RWPE2 (cell line): ENCODE results near the gene CHRM1.
A peak's percentile ranks its signal among the peaks of the same experiment; 100 is the strongest.

Experiments used
- ATAC-seq: fragments of 200-7000 bp; cut with Tn5 transposase; 3 replicates; pipeline ENCODE4 v1.9.1; 2021; ENCODE audit warnings: low read depth
- DNase-seq: peaks from one replicate; pipeline ENCODE4 v3.0.0-alpha.2; 2020; ENCODE audit warnings: low spot score
- H3K27ac ChIP-seq: fragments of 450-650 bp; 2 replicates; pipeline ENCODE4 v1.5.1; 2017; ENCODE audit warnings: mild to moderate bottlenecking; ENCODE audit not compliant: poor library complexity, severe bottlenecking
- H3K27me3 ChIP-seq: fragments of 250-450 bp; sonication (Bioruptor Pico); 2 replicates; pipeline ENCODE4 v1.5.1; 2021; ENCODE audit warnings: mild to moderate bottlenecking, moderate library complexity; ENCODE audit not compliant: insufficient read depth, poor library complexity, severe bottlenecking
- H3K36me3 ChIP-seq: fragments of 250-450 bp; sonication (Bioruptor Pico); 2 replicates; pipeline ENCODE4 v1.5.1; 2020; ENCODE audit warnings: low read depth, mild to moderate bottlenecking, moderate library complexity
- H3K4me1 ChIP-seq: fragments of 250-450 bp; sonication (Bioruptor Pico); 2 replicates; pipeline ENCODE4 v1.5.1; 2021; ENCODE audit warnings: mild to moderate bottlenecking, moderate library complexity; ENCODE audit not compliant: insufficient read depth, poor library complexity, severe bottlenecking
- H3K4me3 ChIP-seq: fragments of 250-450 bp; sonication (Bioruptor Pico); 2 replicates; pipeline ENCODE4 v1.5.1; 2021; ENCODE audit warnings: mild to moderate bottlenecking, moderate library complexity; ENCODE audit not compliant: severe bottlenecking
- H3K9me3 ChIP-seq: fragments of 250-450 bp; sonication (Bioruptor Pico); 2 replicates; pipeline ENCODE4 v1.5.1; 2021; ENCODE audit warnings: mild to moderate bottlenecking, moderate library complexity; ENCODE audit not compliant: severe bottlenecking
- CTCF ChIP-seq: fragments of 450-650 bp; IDR thresholded peaks from one replicate; pipeline ENCODE4 v1.5.1; 2017; ENCODE audit warnings: mild to moderate bottlenecking, moderate library complexity; ENCODE audit not compliant: poor library complexity, severe bottlenecking

Gene CHRM1

DNA sequence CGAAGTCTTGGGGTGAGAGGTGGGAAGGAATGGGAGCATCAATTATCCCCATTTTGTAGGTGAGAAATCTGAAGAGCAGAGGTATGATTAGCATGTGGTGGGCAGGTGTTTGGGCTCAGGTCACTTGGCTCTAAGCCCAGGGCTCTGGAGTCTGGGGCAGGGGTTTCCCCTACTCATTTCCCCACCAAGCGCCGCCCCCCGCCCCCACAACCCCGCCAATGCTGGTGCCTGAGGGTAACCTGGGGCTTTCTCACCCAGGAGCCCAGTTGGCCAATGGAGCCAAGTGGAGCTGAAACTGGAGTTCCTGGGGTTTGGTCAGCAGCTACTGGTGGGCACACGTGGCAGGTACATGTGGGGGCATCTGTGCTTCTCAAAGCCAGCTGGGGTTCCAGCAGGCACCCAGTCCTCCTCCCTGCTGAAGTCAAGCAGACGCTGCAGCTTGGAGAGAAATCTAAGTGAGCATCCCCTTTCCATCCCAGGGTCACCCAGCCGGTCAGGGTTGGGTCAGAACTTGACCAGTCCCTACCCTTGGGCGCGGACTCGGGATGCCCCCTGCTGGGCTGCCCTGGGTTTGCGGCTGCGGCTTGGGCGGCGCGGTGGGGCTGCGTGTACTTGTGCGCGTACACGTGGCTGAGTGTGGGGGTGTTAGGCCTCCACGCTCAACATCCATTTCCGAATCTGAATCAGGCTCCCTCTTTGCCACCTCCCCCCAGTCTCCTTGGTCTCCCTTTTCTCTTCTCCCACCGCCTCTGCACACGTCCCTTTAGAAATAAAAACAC lies 1.7 kb upstream of the CHRM1 start:
- H3K4me3 ChIP-seq = no peak overlapping the region
- no peaks in the 10 kb centered on the region for H3K4me1 ChIP-seq
- no peak for DNase-seq
- peaks cover 75% of the 10 kb centered on the region for H3K27me3 ChIP-seq
- ATAC-seq = no peak
- no peaks in the 10 kb centered on the region for H3K36me3 ChIP-seq
- no peak for TF ChIP-seq CTCF
- no peaks in the 10 kb centered on the region for H3K9me3 ChIP-seq
- H3K27ac ChIP-seq = no peak overlapping the region

GRCh38 chr11:62922189-62922589 lies 1.0 kb upstream of the CHRM1 start:
- DNase-seq = no peak
- H3K36me3 ChIP-seq = no peaks in the 10 kb centered on the region
- H3K27ac ChIP-seq = no peak overlapping the region
- peaks cover 69% of the 10 kb centered on the region for H3K27me3 ChIP-seq
- TF ChIP-seq CTCF = no peak
- no peaks in the 10 kb centered on the region for H3K9me3 ChIP-seq
- no peaks in the 10 kb centered on the region for H3K4me1 ChIP-seq
- peak; percentile 39 for ATAC-seq
- no peak overlapping the region for H3K4me3 ChIP-seq

GRCh38 chr11:62921573-62922188 lies 518 bp upstream of the CHRM1 start:
- Histone ChIP-seq H3K27me3 (peaks cover 64% of the 10 kb centered on the region), H3K4me1 (no peaks in the 10 kb centered on the region), H3K36me3 (no peaks in the 10 kb centered on the region), H3K27ac (no peak overlapping the region), H3K4me3 (no peak overlapping the region), H3K9me3 (no peaks in the 10 kb centered on the region)
- ATAC-seq = peak; percentile 28; the same call in 2 of the 3 replicates
- DNase-seq = no peak
- TF ChIP-seq CTCF = no peak

GRCh38 chr11:62919898-62920640 lies 1.1 kb downstream of the CHRM1 start:
- Histone ChIP-seq H3K27me3 (peaks cover 48% of the 10 kb centered on the region), H3K36me3 (no peaks in the 10 kb centered on the region), H3K27ac (no peak overlapping the region), H3K9me3 (no peaks in the 10 kb centered on the region), H3K4me1 (no peaks in the 10 kb centered on the region), H3K4me3 (no peak overlapping the region)
- DNase-seq = no peak
- TF ChIP-seq CTCF = no peak
- ATAC-seq = no peak
